Measurements from ENCODE around the gene ZC3H6. TPM values are rescaled to one million over a fixed set of nuclear protein-coding genes. Genes with fewer than 3 reads are reported as not detected.

ZC3H6 gene
- total and polyA plus RNA-seq, 12 donors: 2.5 to 19.0 (median 9.5) TPM

- TF ChIP-seq POLR2A (IDR thresholded peaks at IDR 0.05) (no peak), CTCF (IDR thresholded peaks at IDR 0.05) (no peak)
- Histone ChIP-seq H3K27ac (no peak overlapping the region), H3K4me3 (no peak overlapping the region), H3K36me3 (replicated peaks in 1 of 2) (peaks cover 0 to 5% of the 10 kb centered on the region in 2 donors), H3K4me1 (replicated peaks in 1 of 2) (peaks cover 0 to 18% of the 10 kb centered on the region in 2 donors), H3K27me3 (no peaks in the 10 kb centered on the region), H3K9me3 (replicated peaks in 1 of 3) (no peaks in the 10 kb centered on the region)
- no peak for DNase-seq
- intact Hi-C loops (cut with DNase I): no loop called here
- 55 to 70% (median 65%) methylated on average over 1 of the region's 1 CpG for WGBS, 4 donors
Measured at GRCh38 chr2:112314856-112315255, 39.5 kb downstream of the ZC3H6 start.

GRCh38 chr2:112317303-112318158 lies 42.1 kb downstream of the ZC3H6 start:
- WGBS, 4 donors: 69 to 77% (median 71%) methylated on average over 5 of the region's 5 CpGs
- Histone ChIP-seq H3K36me3 (replicated peaks in 1 of 2) (peaks cover 0 to 4% of the 10 kb centered on the region in 2 donors), H3K9me3 (replicated peaks in 1 of 3) (no peaks in the 10 kb centered on the region), H3K4me1 (replicated peaks in 1 of 2) (peaks cover 0 to 18% of the 10 kb centered on the region in 2 donors), H3K27me3 (no peaks in the 10 kb centered on the region), H3K4me3 (no peak overlapping the region), H3K27ac (no peak overlapping the region)
- intact Hi-C loops (cut with DNase I): no loop called here
- DNase-seq: no peak
- TF ChIP-seq POLR2A (IDR thresholded peaks at IDR 0.05): no peak
- TF ChIP-seq CTCF (IDR thresholded peaks at IDR 0.05): no peak

- intact Hi-C loops (cut with DNase I): no loop called here
- H3K36me3 ChIP-seq (replicated peaks in 1 of 2): peaks cover 0 to 4% of the 10 kb centered on the region in 2 donors
- H3K4me1 ChIP-seq (replicated peaks in 1 of 2): peaks cover 0 to 18% of the 10 kb centered on the region in 2 donors
- TF ChIP-seq CTCF (IDR thresholded peaks at IDR 0.05): no peak
- no peak for TF ChIP-seq POLR2A (IDR thresholded peaks at IDR 0.05)
- 53 to 64% (median 58%) methylated on average over 3 of the region's 3 CpGs for WGBS, 4 donors
- H3K9me3 ChIP-seq (replicated peaks in 1 of 3): no peaks in the 10 kb centered on the region
- H3K4me3 ChIP-seq: no peak overlapping the region
- H3K27ac ChIP-seq: no peak overlapping the region
- no peak for DNase-seq
- H3K27me3 ChIP-seq: no peaks in the 10 kb centered on the region
Measured at GRCh38 chr2:112318515-112318914, 43.1 kb downstream of the ZC3H6 start.

GRCh38 chr2:112321375-112322320 lies 46.3 kb downstream of the ZC3H6 start:
- TF ChIP-seq CTCF (IDR thresholded peaks at IDR 0.05) (no peak), POLR2A (IDR thresholded peaks at IDR 0.05) (no peak)
- Histone ChIP-seq H3K27ac (no peak overlapping the region), H3K4me1 (replicated peaks in 1 of 2) (peaks cover 0 to 18% of the 10 kb centered on the region in 2 donors), H3K9me3 (replicated peaks in 1 of 3) (no peaks in the 10 kb centered on the region), H3K36me3 (replicated peaks in 1 of 2) (peaks cover 0 to 4% of the 10 kb centered on the region in 2 donors), H3K4me3 (no peak overlapping the region), H3K27me3 (no peaks in the 10 kb centered on the region)
- 90 to 95% (median 95%) methylated on average over 3 of the region's 3 CpGs for WGBS, 4 donors
- DNase-seq: no peak
- intact Hi-C loops (cut with DNase I): no loop called here
